Right atrium auricular region (tissue), 2 donors: ENCODE measurements around the gene FANCC. TPM values are rescaled to one million over a fixed set of nuclear protein-coding genes. Genes with fewer than 3 reads are reported as not detected.
"Not testable (repeated sequence)": the region's sequence is repeated elsewhere in the genome, so short reads cannot be mapped to it uniquely, and the experiment has no call there.

Experiments
- DNase-seq: peaks from one replicate; pipeline ENCODE4 v3.0.0-alpha.2; 2019; ENCODE audit warnings: low spot score
- H3K27ac ChIP-seq, 2 donors: fragments of 200-600 bp; sonication (generic); 1 replicate in 1 of 2; 2 replicates in 1 of 2; pipeline ENCODE4 v1.5.1; 2016 to 2019
- H3K27me3 ChIP-seq, 2 donors: fragments of 200-600 bp; sonication (generic); one replicate each; pipeline versions ENCODE4 v1.5.1 to v1.6.0; 2017 to 2019
- H3K36me3 ChIP-seq: fragments of 200-600 bp; sonication (generic); one replicate; pipeline ENCODE4 v1.5.1; 2016
- H3K4me1 ChIP-seq, 2 donors: fragments of 200-600 bp; sonication (generic); one replicate each; pipeline versions ENCODE4 v1.5.1 to v1.6.0; 2017 to 2019
- H3K4me3 ChIP-seq, 2 donors: fragments of 200-600 bp; sonication (generic); 1 replicate in 1 of 2; 2 replicates in 1 of 2; pipeline ENCODE4 v1.5.1; 2017 to 2019; ENCODE audit warnings: mild to moderate bottlenecking in 1 of 2, moderate library complexity in 1 of 2
- H3K9me3 ChIP-seq, 2 donors: fragments of 200-600 bp; sonication (generic); one replicate each; pipeline ENCODE4 v1.5.1; 2019
- total RNA-seq, 2 donors: library from RNA; depleted of rRNA; stranded (reverse); fragments of >200 nt; gene quantifications; one replicate each; pipeline ENCODE4 v1.1.0, GENCODE V29; 2016
- TF ChIP-seq, protein P1 (sequence below), 2 donors: fragments of 200-600 bp; sonication (generic); IDR thresholded peaks; one replicate each; pipeline ENCODE4 v1.5.1; 2019; ENCODE audit warnings: antibody characterized with exemption in 2 of 2

Gene FANCC
- total RNA-seq, 2 donors from 2014 or later = 1.8 to 6.2 TPM

DNA sequence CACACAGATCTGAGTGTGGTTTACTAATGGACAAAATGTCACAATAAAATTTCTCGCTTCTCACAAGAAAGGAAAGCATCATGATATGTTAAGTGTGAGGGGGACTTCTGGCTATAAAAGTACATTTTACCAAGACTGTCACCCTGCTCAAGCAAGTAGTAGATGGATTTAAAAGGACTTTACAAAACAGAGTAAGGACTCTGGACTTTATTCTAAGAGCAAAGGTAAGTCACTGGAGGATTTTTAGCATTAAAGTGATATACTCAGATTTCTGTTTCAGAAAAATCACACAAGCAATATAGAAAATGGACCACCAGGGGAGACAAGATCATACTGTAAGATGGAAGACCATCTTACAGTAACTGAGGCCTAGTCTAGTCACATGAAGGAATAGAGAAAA is 19.7 kb downstream of the FANCC start:
- no peak overlapping the region for H3K27ac ChIP-seq

DNA sequence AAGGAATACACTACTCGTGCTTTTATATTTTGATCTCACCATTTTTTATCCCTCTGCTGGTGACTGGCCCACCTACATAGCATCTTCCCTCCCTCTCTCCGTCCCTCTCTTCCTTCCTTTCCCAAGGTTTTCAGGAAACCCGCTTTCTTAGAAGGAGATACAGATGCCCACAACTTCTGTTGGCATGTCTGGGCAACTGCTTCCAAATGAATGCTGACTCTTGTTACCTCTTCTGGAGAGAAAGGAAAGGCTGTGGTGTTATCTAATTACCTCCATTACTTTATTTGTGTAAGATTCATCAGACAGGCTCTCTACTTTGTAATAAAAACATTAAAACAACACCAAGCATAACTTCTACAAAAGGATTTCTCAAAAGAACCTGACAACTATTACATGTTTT is 20.2 kb downstream of the FANCC start:
- Histone ChIP-seq H3K4me1 (no peaks in the 10 kb centered on the region), H3K36me3 (no peaks in the 10 kb centered on the region), H3K4me3 (no peak overlapping the region), H3K9me3 (no peaks in the 10 kb centered on the region), H3K27ac (no peak overlapping the region), H3K27me3 (no peaks in the 10 kb centered on the region)
- DNase-seq = no peak
- TF ChIP-seq, protein P1, sequence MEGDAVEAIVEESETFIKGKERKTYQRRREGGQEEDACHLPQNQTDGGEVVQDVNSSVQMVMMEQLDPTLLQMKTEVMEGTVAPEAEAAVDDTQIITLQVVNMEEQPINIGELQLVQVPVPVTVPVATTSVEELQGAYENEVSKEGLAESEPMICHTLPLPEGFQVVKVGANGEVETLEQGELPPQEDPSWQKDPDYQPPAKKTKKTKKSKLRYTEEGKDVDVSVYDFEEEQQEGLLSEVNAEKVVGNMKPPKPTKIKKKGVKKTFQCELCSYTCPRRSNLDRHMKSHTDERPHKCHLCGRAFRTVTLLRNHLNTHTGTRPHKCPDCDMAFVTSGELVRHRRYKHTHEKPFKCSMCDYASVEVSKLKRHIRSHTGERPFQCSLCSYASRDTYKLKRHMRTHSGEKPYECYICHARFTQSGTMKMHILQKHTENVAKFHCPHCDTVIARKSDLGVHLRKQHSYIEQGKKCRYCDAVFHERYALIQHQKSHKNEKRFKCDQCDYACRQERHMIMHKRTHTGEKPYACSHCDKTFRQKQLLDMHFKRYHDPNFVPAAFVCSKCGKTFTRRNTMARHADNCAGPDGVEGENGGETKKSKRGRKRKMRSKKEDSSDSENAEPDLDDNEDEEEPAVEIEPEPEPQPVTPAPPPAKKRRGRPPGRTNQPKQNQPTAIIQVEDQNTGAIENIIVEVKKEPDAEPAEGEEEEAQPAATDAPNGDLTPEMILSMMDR (IDR thresholded peaks at IDR 0.05) = no peak

More for the DNA sequence above, 19.7 kb downstream of the FANCC start:
- H3K9me3 ChIP-seq = no peaks in the 10 kb centered on the region
- no peak for DNase-seq
- TF ChIP-seq, protein P1 (IDR thresholded peaks at IDR 0.05) = no peak
- H3K4me1 ChIP-seq = no peaks in the 10 kb centered on the region
- no peaks in the 10 kb centered on the region for H3K36me3 ChIP-seq
- no peak overlapping the region for H3K4me3 ChIP-seq
- no peaks in the 10 kb centered on the region for H3K27me3 ChIP-seq

DNA sequence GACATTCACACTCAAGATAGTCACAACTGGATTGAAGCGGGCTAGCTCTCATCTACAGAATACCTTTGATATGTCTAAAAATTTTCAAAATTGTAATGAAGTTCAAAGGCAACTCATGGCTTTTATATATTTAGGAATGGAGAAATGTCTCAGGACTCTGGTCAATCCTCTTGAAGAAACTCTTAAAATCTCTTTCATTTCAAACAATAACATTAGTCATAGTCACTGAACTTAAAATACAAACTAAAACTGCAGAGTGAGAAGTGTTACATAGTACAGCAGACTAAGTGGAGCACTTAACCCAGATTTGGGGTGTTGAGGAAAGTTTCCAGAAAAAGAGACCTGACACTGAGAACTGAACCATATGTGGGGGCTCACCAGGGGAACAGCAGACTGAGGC is 20.7 kb downstream of the FANCC start:
- TF ChIP-seq, protein P1 (IDR thresholded peaks at IDR 0.05) = no peak
- Histone ChIP-seq H3K9me3 (no peaks in the 10 kb centered on the region), H3K36me3 (no peaks in the 10 kb centered on the region), H3K4me3 (no peak overlapping the region), H3K27me3 (no peaks in the 10 kb centered on the region), H3K27ac (no peak overlapping the region), H3K4me1 (no peaks in the 10 kb centered on the region)
- no peak for DNase-seq

DNA sequence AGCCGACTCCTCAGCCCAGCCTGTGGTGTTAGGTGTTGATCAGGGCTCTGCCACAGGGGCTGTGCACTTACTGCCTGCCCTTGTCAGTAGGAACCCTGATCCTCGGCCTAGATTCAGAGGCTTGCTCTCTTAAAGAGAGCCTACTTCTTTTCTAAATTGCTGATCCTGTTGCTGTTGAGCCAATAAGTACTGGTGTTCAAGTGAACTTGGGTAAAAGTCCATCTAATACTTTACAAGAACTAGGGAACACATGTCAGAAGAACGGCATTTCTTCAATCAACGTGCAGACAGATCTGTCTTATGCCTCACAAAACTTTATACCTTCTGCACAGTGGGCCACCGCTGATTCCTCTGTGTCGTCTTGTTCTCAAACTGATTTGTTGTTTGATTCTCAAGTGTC is 24.2 kb downstream of the FANCC start:
- H3K4me3 ChIP-seq, DNase-seq, H3K4me1 ChIP-seq, H3K9me3 ChIP-seq, H3K27me3 ChIP-seq, H3K36me3 ChIP-seq, H3K27ac ChIP-seq: not testable (repeated sequence)

DNA sequence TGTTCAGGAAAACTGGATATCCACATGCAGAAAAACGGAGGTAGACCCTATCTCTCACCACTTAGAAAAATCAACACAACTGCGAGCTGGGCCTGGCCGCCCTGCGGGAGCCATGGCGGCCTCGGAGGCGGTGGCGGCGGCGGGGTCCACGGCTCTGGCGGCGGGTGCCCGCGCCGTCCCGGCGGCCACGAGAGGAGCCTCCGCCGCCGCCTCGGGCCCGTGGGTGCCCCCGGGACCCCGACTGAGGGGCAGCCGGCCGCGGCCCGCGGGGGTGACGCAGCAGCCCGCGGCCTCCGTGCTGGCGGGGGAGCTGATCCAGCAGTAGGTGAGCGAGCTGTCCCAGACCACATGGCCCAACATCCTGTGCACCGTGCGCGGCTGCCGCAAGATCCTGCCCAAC is 25.3 kb downstream of the FANCC start:
- Histone ChIP-seq H3K4me3 (no peak overlapping the region), H3K9me3 (no peaks in the 10 kb centered on the region), H3K4me1 (no peaks in the 10 kb centered on the region), H3K27ac (no peak overlapping the region), H3K36me3 (no peaks in the 10 kb centered on the region), H3K27me3 (no peaks in the 10 kb centered on the region)
- no peak for DNase-seq
- TF ChIP-seq, protein P1 (IDR thresholded peaks at IDR 0.05) = no peak

DNA sequence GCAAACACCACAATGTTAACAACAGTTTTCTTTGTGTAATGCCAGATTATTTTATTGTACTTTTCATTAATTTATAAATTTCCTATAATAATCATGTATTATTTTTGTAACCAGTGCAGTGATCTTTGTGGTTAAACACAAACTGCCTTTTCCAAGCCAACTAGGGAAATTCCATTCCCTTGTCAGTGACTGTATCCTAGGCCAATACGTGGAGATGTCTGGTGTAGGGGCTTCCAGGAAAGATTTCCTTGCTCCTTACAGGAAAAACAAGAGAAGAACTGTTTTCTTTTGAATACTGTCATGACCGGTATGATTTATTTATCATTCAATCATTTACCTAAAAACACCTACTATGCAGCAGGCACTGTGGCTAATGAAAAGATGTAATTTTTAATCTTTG is 31.4 kb downstream of the FANCC start:
- TF ChIP-seq, protein P1 (IDR thresholded peaks at IDR 0.05) = no peak
- peaks cover 0 to 8% of the 10 kb centered on the region in 2 donors for H3K9me3 ChIP-seq

More for the DNA sequence above, 31.4 kb downstream of the FANCC start:
- H3K4me3 ChIP-seq = no peak overlapping the region
- no peak for DNase-seq
- H3K36me3 ChIP-seq = no peaks in the 10 kb centered on the region
- H3K27me3 ChIP-seq = no peaks in the 10 kb centered on the region
- H3K4me1 ChIP-seq = no peaks in the 10 kb centered on the region
- no peak overlapping the region for H3K27ac ChIP-seq
